IMR-90 (cell line): ENCODE measurements around the gene SF3B1.
A peak's percentile ranks its signal among the peaks of the same experiment; 100 is the strongest.

Experiments
- CHD1 ChIP-seq: IDR thresholded peaks from 2 replicates; pipeline ENCODE4 v1.6.1; 2012; ENCODE audit warnings: low read depth, low read length, improper control_type of control experiment
- CTCF ChIP-seq: conservative IDR thresholded peaks from 2 replicates; pipeline ENCODE4 v1.5.1; 2012; ENCODE audit warnings: mild to moderate bottlenecking, low read depth, low read length, improper control_type of control experiment
- ELK1 ChIP-seq: fragments of 150-350 bp; IDR thresholded peaks from 2 replicates; pipeline ENCODE4 v1.6.1; 2016; ENCODE audit warnings: low read depth, mild to moderate bottlenecking, low read length, moderate library complexity, borderline replicate concordance
- FOS ChIP-seq: fragments of 150-350 bp; IDR thresholded peaks from 2 replicates; pipeline ENCODE4 v1.6.1; 2016; ENCODE audit warnings: low read depth, low read length
- MAFK ChIP-seq: IDR thresholded peaks from 2 replicates; pipeline ENCODE4 v1.6.1; 2012; ENCODE audit warnings: low read depth, low read length, improper control_type of control experiment
- POLR2A ChIP-seq: IDR thresholded peaks from 2 replicates; pipeline ENCODE4 v1.6.1; 2012; ENCODE audit warnings: mild to moderate bottlenecking, low read depth, low read length
- RFX5 ChIP-seq: IDR thresholded peaks from 2 replicates; pipeline ENCODE4 v1.8.0; 2012; ENCODE audit warnings: low read depth, mild to moderate bottlenecking, low read length, moderate library complexity
- USF2 ChIP-seq: fragments of 150-350 bp; IDR thresholded peaks from 2 replicates; pipeline ENCODE4 v1.6.1; 2017; ENCODE audit warnings: mild to moderate bottlenecking, antibody characterized with exemption, low read length, low read depth

- TF ChIP-seq CTCF (peak; percentile 37), POLR2A (peak; percentile 98), USF2 (no peak; the same call in 1 of the 2 replicates), MAFK (no peak), CHD1 (peak; percentile 98), ELK1 (no peak), FOS (peak; percentile 73), RFX5 (peak; percentile 22; the same call in 1 of the 2 replicates)
These were observed 18.5 kb upstream of the SF3B1 start, which contains the start of gene COQ10B for GRCh38 chr2:197453123-197453913.
